Activated CD8-positive, alpha-beta memory T cell treated with anti-CD3 and anti-CD28 coated beads for 48 hours (primary cell): Measurements from ENCODE around the gene SSBP3.

Source experiments
- DNase-seq, 3 experiments: peaks; one replicate each; pipeline ENCODE4 v3.0.0-alpha.2; 2020; ENCODE audit warnings: low read depth in 2 of 3, low spot score in 2 of 3

Gene SSBP3

DNA sequence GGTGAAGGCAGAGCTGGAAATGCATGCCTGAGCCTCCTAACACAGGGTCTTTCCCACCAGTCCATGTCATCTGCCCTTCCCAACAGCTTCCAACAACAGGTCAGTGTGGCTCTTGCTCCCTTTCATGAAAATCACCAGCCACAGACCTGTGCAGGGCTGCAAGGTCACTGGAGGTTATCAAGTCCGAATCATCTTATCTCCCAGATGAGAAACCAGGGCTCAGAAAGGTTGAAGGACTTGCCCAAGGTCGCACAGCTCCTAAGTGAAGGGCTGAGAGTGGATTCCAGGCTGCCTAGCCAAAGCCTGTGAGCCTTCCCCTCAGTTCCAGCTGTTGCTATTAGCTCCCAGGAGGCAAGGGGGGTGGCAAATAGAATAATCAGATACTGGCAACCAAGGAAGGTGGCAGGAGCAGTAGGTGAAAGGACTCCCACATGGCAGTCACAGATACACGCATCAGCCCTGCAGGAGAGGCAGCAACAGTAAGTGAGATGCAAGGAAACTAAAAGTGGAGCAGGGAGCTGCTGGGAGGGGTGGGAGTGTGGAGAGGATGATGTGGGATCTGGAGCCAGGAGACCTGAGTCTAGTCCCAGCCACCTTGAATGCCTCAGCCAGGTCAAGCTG is 74.2 kb downstream of the SSBP3 start:
- no peak for DNase-seq

DNA sequence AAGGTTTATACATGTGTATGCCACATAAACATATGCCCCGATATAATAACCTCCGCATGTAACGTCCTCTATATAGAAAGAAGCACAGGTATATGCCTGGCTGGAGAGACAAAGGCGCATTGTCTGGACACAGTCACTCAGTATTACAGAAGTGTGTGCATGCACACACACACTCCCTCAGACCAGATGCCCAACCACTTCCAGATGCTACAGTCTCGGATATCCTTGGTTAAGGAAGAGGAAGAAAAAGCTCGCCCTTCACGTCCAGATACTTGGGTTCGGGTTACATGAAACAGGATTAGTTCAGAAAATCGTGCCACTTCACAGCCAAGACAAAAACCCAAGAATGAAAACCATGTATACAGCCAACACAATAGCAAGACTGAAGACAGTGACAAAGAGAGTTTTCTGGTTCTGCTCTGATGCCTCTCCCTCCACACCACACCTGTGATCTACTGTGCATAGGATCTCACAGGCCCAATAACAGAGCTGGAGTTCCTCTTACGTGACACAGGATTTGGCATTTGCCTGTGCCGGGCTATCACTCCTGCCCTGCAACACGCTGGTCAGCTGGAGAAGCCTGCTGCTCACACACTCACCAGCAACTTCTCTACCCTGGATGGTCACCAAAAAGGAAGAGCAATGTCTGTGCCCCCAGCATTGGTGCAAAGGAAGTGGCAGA is 75.0 kb downstream of the SSBP3 start:
- no peak for DNase-seq

GRCh38 chr1:54329312-54330003 is 76.7 kb downstream of the SSBP3 start:
- no peak for DNase-seq

GRCh38 chr1:54328066-54328636 is 78.0 kb downstream of the SSBP3 start:
- DNase-seq, result no peak

DNA sequence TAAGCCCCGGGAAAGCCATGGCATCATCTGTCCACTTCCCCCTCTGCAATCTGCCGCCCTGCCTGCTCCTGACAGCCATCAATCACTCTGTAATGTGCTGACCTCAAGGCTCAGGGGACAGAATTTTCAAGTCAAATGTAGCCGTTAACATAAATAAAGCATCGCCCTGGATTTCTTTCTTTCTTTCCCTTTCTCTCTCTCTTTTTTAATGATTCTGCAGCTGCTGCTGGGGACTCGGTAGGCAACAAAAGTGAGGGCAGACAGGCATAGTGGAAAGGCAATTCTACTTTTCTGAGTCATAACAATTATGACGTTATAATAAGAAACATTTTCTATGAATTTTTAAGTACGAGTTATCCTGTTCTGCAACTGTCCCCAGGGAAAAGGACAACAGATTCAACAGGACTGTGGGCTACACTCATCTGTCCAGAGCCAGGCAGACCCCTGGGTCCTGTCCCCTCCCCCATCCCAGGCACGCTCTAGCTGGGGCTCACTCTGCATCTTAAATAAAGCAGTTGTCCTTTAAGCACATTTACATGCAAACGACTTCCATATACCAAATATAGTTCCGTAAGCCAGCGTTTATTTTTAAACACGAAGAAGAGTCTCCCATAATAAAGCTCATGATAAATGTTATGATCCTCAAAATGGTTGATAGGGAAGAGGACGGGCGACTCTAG is 78.7 kb downstream of the SSBP3 start:
- no peak for DNase-seq

GRCh38 chr1:54326543-54327385 is 79.4 kb downstream of the SSBP3 start:
- no peak for DNase-seq

- DNase-seq, result no peak
Observed at GRCh38 chr1:54325703-54326461, 80.3 kb downstream of the SSBP3 start.

DNA sequence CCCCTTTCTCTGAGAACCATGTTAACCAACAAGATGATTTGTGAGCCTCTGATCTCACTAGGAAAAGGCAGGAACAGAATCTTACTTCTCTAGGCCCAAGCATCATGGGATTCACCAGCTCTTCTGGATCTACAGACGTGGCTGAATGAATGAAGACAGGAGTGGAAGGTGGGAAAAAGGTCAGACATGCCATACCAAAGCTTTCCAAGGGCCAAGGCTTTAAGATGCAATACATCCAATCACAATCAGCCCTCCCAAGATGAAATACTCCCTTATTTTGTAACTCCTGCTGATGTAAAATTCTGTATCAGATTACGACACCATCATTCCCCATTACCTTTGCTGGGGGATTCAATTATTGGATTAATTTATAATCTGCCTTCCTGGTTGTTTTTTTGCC is 80.9 kb downstream of the SSBP3 start:
- DNase-seq, result no peak

DNA sequence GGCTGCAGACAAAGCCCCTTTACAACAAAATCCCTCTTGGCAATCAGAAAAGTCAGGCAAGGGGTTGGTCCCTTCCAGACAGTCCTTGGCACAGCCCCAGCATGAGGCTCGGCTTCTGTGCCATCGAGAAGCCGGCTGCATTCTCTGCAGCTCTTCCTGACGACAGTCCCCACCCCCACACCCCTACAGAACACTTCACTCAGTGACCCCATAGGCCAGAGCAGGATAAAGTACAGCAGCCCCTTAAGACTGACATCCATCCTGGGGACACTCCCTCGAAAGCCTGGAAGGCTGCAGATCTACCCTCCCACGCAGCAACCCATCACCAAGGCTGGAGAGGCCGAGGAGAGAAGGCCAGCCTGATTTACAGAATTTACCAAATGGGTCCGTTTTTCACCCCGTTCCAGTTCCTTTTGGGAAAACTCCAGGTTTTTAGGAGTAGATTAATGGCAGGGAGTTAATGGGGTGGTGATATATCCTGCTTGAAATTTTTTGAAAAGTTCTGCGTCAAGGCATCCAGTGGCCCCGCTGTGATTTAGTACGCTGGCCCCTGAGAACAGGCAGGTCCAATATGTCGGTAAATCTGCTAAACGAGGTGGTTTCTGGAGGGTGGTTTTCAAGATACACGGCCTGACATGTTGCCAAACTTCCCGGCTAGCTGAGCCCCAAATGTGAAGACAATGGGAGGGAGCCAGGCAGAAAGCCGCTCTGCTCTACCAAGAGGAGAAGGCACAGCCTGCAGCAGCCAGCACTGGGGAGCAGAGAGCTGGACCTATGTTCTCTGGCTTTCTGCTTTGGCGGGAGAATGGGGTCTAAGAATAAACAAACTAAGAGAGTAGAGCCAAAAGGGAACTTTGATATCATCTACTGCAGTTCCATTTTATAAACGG is 81.7 kb downstream of the SSBP3 start:
- DNase-seq, result no peak

GRCh38 chr1:54323921-54324250 is 82.3 kb downstream of the SSBP3 start:
- no peak for DNase-seq

DNA sequence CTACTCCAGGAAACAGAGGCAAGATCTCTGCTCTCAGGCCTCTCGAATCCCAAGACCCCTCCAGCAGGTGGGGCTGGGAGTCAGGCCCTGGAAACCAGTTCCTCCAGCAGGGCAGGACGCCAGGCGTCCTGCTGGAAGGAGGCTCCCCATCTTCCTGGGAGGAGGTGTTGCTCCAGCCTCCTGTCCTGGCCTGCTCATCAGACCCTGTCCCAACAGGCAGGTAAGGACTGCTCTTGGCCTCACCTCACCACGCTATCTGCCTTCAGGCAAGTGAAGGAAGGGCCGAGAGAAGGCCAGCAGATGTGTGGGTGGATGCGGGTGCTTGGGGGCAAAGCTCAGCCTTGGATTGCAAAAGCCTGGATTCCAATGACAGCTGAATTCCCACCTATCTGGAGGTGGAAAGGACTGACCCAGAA is 82.9 kb downstream of the SSBP3 start:
- no peak for DNase-seq

DNA sequence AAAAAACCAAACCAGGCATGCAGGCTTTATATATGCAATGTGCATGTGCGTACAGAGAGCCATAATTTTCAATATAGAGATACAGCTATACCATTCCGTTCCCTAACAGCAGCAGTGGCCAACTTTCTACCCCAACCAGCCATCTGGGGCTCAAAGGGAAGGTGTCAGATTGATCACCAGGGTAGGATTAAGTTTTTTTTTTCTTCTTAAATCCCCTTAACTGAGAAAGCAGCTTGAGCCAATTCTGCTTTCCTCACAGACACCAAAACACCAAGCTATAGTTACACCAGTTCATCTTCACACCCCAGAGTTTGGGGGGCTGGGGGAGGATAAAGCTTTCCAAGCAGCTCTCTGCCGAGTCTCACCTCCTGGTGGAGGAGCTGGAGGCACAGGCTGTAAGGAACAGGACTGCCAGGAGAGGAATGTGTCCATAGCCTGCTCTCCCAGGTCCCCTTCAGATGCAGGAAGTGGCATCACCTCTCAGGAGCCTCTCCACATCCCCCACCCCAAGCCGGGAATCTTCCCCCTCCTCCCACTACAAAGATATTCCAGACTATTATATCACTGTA is 87.9 kb downstream of the SSBP3 start:
- no peak for DNase-seq

DNA sequence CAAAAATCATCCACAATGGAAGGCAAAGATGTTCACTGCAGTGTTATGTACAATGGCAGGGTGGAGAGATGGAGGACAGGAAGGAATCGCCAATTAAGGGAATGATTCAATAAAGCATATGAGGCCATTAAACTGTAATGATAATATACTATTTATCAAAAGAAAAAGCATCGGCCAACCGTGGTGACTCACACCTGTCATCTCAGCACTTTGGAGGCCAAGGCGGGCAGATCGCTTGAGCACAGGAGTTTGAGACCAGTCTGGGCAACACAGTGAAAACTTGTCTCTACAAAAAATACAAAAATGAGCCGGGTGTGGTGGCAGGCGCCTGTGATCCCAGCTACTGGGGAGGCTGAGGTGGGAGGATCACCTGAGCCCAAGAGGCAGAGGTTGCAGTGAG is 89.1 kb downstream of the SSBP3 start:
- no peak for DNase-seq

GRCh38 chr1:54315099-54315498 is 91.1 kb downstream of the SSBP3 start:
- DNase-seq, result no peak

GRCh38 chr1:54314696-54315095 is 91.5 kb downstream of the SSBP3 start:
- DNase-seq, result no peak

DNA sequence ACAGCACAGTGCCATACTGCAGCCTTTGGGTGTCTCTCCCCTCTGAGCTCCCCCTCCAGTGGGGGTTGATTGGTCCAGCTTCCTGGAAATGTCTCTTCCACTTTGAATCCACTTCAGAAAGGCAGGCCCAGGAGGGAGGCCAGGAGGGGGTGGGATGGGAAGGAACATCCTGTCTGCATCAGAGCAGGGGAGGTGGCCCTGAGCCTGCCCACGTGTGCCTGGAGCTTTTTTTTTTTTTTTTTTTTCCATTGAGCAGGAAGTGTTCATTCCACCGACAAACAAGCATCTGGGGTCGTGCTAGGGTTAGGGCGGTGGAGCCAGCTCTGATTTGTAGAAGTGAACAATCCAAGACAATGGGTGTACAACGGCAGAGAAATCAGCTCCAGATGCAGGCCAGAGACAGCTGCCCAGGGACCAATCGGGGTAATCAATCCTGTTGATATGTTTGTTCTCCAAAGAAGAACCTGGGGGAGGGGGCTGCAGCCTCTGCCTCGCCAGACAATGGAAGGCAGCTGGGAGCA is 93.3 kb downstream of the SSBP3 start:
- no peak for DNase-seq

- no peak for DNase-seq
Observed at GRCh38 chr1:54311506-54311905, 94.7 kb downstream of the SSBP3 start.
